ENCODE results near the gene CWC27.

CWC27 gene, protein sequence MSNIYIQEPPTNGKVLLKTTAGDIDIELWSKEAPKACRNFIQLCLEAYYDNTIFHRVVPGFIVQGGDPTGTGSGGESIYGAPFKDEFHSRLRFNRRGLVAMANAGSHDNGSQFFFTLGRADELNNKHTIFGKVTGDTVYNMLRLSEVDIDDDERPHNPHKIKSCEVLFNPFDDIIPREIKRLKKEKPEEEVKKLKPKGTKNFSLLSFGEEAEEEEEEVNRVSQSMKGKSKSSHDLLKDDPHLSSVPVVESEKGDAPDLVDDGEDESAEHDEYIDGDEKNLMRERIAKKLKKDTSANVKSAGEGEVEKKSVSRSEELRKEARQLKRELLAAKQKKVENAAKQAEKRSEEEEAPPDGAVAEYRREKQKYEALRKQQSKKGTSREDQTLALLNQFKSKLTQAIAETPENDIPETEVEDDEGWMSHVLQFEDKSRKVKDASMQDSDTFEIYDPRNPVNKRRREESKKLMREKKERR

DNA sequence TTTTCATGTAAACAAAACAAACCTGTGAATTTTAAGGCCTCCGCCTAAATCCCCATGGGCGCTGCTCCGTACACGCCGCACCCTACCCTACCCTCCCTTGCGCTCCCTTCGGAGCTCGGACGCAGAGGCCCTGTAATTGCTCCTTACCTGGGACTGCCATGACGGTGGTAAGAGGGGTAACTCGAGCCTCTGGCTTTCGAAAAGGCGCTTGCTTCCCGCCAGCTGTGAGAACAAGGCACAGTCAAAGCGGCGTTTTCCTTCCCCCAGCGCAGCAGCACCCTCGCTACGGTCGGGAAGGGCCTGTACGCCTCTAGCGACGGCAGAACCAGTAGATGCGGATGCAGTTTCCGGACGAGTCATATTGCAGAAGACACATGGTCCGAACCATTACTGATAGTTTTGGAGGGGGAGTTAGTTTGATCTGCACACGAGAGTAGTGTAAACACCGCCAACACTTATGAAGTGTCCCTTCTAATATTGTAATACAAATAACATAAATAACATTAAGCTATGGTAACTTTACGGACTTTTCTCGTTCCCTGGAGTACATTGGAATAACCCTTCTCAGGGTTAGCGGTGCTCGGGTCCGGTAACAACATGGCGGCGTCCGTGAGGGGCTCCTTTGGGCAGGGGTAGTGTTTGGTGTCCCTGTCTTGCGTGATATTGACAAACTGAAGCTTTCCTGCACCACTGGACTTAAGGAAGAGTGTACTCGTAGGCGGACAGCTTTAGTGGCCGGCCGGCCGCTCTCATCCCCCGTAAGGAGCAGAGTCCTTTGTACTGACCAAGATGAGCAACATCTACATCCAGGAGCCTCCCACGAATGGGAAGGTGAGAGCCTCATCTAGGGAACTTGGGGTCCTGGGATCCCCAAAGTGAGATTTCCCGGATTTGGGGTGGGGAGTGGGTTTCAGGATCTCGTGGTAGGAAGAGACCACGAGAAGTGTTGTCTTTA lies at the start of gene CWC27, which contains the start of gene SREK1IP1:
Gene CWC27 (plus strand): TSS at position 573 of the 955 bp plus-strand sequence. CDS start 217 bp downstream, at position 790.
Gene SREK1IP1 (minus strand): TSS at position 334 of the 955 bp plus-strand sequence. CDS start 174 bp downstream, at position 160.
- DNase-seq: peak; percentile 89

GRCh38 chr5:64722588-64722987 lies 46.1 kb upstream of the CWC27 start:
- DNase-seq: no peak

DNA sequence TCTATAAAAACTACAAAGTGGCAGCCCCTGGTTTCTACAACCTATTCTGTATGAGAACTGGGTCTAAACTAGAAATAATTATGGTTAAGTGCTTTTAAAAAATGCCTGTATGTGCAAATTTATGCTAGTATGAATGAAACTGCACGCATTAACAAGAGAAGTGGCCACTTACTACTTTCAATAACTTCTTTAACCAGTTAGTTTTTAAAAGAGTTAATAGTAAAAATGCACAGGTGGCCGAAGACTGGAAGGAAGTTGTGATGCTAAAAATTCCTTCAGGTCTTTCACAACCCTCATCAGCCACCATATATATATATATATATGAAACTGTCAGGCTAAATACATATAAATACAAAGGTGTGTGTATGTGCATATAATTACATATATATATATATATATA lies 41.6 kb upstream of the CWC27 start:
- no peak for DNase-seq

- no peak for DNase-seq
Measured at GRCh38 chr5:64742411-64742810, 26.3 kb upstream of the CWC27 start.

GRCh38 chr5:64742821-64743220 lies 25.9 kb upstream of the CWC27 start:
- no peak for DNase-seq

DNA sequence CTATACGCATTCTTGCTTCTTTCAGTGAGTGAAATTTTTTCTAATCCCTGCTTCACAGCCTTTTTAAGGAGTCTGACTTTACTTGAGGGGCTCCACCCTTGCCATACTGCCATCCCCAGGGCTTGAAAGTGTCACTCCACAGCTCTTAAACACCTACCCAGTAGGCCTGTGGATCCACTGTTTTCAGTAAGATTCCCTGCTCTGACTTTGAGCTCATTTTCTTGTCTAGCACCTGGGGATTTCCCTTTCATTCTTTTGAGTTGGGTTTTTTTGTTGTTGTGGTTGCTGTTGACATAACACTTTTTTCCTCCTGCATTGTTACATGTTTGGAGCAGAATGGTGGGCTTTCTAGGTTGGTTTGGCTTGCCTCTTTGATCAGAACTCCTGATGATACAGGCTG lies 23.8 kb upstream of the CWC27 start:
- DNase-seq: no peak

- no peak for DNase-seq
Measured at GRCh38 chr5:64746446-64746845, 22.3 kb upstream of the CWC27 start.

GRCh38 chr5:64749385-64749784 lies 19.3 kb upstream of the CWC27 start:
- no peak for DNase-seq

DNA sequence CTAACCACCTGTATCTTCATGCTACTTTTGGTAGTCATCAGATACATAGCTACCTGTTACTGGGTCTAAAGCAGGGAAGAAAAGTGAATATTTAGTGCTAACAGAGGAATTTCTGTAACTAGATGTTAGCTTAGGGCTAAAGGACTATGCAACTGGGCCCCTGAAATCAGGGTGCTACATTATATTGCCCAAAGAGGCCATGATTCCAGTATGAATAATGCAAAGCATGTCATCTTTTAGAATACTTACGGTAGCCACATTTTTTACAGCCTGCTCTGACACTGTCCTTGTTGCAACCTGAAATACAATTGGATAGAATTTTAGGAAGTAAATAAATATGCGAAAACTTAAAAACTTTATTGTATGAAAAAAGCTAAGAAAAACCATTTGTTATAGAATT lies 14.7 kb upstream of the CWC27 start:
- DNase-seq: no peak

GRCh38 chr5:64758901-64759300 lies 9.8 kb upstream of the CWC27 start:
- DNase-seq: no peak

DNA sequence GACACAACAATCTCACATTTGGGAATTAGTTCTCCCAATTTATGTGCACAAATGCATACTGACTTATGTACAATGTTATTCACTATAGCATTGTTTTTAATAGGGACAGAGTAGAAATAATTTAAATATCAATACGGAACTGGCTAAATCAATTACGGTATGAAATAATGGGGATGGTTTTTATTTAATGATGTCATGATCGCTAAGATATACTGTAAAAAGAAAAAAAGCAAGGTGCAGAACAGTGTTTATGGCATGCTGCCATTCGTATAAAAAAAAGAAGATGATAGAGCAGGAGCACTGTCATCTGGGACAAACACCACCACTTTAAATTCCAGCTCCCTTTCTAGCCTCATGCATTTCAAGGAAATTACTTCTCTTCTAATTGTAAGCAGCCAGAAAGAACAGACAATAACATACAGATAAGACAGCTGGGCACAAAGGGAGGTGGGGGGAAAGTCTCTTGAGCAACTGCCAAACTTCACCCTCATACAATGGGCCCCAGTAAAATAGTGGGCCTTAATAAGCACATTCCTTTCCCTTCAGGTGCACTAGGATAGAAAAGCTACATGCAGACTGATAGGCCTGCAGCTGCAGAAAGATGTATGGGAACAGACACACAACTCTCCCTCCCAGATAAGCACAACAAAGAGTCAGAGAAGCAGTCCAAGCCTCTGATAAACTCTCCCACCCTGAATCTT lies 8.6 kb upstream of the CWC27 start:
- no peak for DNase-seq

DNA sequence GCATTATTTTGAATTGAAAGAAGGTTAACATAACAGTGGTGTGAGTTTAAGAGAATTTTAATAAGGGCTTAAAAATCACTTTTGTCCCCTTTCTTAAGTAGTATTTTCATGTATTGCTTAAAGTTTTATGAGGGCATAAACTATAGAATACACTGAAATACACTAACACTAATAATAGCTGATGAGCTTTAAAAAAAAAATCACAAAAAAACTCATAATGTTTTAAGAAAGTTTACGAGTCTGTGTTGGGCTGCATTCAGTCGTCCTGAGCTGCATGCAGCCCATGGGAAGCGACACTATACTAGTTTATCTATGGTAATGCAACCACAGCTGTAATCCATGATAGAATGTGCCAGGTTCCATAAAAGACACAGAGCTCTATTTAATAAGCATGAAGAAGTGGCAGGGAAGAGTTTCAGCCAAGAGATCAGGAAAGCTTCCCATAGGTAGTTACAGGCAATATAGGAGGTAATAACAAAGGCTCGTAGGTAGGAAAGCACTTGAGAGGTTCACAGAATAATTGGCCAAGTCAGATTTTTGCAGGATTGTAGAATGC lies 4.7 kb upstream of the CWC27 start:
- no peak for DNase-seq

DNA sequence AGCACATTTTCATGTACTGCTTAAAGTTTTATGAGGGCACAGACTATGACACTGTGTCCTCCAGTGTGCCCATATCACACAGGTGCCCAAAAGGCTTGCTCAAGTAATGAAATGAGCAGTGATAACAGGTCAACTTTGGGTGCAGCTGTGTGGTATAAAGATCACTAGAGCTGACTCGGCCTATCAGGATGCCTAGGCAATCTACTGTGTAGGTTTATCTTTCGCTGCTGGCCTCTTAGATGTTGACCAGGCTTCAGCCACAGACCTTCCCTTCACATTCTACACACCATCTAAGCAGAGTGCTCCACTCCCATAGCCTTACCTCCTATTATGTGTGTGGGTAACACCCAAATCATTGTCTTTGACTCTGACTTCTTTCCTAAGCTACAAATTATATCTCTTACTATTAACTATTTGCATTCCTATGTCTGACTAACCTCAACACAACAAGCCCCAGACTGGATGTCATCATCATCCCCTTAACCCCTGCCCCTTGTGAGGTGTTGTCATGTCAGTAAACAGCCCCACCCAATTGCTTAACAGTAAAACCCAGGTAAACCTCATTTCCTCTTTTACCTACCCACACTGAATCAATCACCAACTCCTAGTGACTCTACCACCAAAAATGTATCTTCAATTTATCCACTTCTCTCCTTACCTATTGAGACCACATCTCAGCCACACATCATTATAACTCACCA lies 2.8 kb upstream of the CWC27 start:
- no peak for DNase-seq

DNA sequence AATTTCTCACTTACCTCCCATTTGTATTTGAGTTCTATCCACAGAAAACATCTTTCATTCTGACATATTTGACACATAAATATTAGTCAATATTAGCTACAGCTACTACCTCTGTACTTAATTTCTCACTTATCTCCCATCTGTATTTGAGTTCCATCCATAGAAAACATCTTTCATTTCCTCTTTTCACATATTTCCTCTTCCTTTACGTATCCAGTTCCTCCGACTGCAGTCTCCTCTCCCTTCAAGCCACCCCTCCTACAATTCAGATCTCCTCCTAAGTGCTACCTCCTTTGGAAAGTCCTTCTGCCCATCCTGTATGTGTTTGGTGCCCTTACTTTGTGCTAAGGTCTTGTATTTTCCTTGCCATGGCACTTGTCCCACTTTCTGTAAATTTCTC lies 1.8 kb upstream of the CWC27 start:
- DNase-seq: no peak

DNA sequence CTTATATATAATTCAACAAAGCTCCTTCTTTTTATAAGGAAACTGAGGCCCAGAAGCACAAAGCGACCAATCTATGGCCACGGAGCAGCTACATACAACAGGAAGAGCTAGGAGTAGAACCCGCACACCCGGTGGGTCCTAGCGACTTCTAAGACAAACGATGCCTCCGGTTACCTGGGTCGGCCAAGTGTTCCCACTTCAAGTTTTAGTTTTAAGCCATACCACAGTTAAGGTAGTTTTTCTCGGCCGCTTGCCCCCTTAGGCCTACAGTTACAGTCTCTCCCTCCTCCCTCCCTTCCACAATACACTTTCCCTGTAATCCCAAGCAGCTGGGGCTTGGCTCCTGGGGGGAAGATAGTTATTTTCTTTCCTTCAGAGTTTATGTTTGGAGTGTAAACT lies 772 bp upstream of the CWC27 start:
- no peak for DNase-seq

DNA sequence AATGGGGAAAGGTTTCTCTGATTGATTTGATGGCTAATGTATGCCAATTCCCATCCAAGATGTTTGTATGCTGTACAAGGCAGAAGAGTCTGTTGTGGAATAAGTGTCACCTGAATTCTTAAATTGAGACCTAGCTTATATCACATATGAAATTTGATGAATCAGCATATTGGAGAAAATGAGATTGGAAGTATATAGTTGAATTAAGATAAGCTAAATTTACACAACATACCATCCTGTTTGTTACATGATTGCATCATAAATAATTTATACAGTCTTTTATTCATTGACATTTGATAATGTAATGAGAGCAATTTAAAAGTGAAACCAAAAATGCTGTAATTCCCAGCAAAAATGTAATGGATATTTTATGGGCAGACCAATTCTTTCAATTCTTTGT lies 1.1 kb downstream of the CWC27 start:
- DNase-seq: no peak

GRCh38 chr5:64771736-64772135 lies 3.0 kb downstream of the CWC27 start:
- DNase-seq: no peak

GRCh38 chr5:64773533-64773932 lies 4.8 kb downstream of the CWC27 start:
- no peak for DNase-seq

DNA sequence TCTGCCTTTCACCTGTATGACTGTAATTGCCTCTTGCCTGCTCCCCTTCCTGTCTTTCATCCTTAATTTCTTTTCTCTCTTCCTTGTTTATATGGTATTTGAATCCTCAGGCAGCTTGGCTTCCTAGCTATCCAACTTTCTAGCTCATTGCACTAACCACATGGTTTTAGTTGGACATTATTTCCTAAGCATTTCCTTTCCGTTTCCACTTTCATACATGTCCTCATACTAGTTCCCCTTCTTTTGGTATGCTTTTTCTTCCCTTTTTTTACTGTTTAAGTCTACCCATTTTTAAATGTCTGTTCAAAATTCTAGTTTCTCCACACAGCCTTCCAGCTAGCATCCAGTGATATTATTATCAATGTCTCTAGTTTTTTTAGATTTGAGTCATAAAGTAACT lies 6.6 kb downstream of the CWC27 start:
- no peak for DNase-seq

DNA sequence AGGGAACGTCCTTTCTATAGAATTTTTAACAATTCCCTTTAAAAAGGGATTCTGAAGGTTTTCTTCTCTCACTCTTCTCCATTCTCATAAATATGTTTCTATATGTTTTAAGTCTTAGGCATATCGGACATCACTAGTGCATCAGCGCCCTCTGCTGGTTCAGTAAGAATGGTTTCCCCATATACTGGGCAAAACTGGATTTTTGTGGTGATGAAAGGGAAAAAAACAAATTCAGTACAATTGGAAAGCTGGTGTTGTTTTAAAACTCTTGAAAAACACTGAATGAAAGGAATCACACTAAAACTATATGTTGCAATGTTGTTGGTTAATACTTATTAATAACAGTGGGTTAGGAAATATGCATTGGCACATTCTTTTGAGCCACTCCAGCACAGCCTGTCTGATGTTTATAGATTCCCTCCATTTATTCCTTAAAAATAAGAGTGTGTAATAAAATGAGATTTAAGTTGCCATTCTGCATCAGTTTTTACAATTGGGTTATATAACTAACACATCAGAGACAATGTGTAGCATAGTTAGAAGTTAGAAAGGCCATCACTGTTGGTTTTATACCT lies 15.8 kb downstream of the CWC27 start:
- peak; percentile 2 for DNase-seq

DNA sequence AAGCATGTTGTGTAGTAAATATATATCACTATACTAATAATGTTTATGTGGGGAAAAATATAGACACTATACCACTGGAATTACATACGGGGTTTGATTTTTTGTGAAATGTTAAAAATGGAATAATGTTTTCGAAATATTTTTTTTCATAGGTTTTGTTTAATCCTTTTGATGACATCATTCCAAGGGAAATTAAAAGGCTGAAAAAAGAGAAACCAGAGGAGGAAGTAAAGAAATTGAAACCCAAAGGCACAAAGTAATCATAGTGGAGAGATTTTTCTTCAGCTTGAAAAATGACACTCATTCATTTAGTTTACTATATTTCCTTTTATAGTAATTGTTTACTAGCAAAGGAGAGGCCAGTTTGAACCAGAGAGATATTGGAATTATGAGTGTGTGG lies 17.6 kb downstream of the CWC27 start:
- DNase-seq: no peak

GRCh38 chr5:64788156-64788555 lies 19.4 kb downstream of the CWC27 start:
- DNase-seq: no peak
